OCI-LY3 (cell line): ENCODE results near the gene ZSWIM7.

Experiments
- CTCF ChIP-seq: fragments of 200-600, 300-600 bp; sonication (generic); IDR thresholded peaks from 2 replicates; pipeline ENCODE4 v1.5.1; 2014; ENCODE audit warnings: antibody characterized with exemption, low read length, low read depth
- EZH2phosphoT487 ChIP-seq: fragments of 200-600 bp; shearing (Covaris generic); IDR thresholded peaks from 2 replicates; pipeline ENCODE4 v1.6.1; 2018; ENCODE audit warnings: antibody characterized with exemption, mixed run types, low read depth

- TF ChIP-seq CTCF, result no peak
- TF ChIP-seq EZH2phosphoT487, result no peak
Observed at GRCh38 chr17:15934866-15935265, 64.6 kb downstream of the ZSWIM7 start.
